ENCODE measurements around the gene EIF4E1B. TPM values are rescaled to one million over a fixed set of nuclear protein-coding genes. Genes with fewer than 3 reads are reported as not detected.
A peak's percentile ranks its signal among the peaks of the same experiment; 100 is the strongest.

The EIF4E1B gene
- total RNA-seq, 1 donor from 2014 or later, result not detected

GRCh38 chr5:176642675-176643490 lies 12.4 kb downstream of the EIF4E1B start:
- Mint-ChIP-seq H3K27me3 (peaks cover 22% of the 10 kb centered on the region), H3K9me3 (no peaks in the 10 kb centered on the region), H3K4me1 (ENCODE audit: unreplicated experiment) (peaks cover 5% of the 10 kb centered on the region), H3K27ac (no peak overlapping the region), H3K36me3 (no peaks in the 10 kb centered on the region), H3K4me3 (no peak overlapping the region)
- TF ChIP-seq, protein P1, sequence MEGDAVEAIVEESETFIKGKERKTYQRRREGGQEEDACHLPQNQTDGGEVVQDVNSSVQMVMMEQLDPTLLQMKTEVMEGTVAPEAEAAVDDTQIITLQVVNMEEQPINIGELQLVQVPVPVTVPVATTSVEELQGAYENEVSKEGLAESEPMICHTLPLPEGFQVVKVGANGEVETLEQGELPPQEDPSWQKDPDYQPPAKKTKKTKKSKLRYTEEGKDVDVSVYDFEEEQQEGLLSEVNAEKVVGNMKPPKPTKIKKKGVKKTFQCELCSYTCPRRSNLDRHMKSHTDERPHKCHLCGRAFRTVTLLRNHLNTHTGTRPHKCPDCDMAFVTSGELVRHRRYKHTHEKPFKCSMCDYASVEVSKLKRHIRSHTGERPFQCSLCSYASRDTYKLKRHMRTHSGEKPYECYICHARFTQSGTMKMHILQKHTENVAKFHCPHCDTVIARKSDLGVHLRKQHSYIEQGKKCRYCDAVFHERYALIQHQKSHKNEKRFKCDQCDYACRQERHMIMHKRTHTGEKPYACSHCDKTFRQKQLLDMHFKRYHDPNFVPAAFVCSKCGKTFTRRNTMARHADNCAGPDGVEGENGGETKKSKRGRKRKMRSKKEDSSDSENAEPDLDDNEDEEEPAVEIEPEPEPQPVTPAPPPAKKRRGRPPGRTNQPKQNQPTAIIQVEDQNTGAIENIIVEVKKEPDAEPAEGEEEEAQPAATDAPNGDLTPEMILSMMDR (conservative IDR thresholded peaks at IDR 0.05), result no peak
- no peak for DNase-seq (ENCODE audit: extremely low spot score, unreplicated experiment)

- Mint-ChIP-seq H3K4me1 (ENCODE audit: unreplicated experiment) (peaks cover 9% of the 10 kb centered on the region), H3K9me3 (no peaks in the 10 kb centered on the region), H3K27ac (no peak overlapping the region), H3K27me3 (peaks cover 16% of the 10 kb centered on the region), H3K36me3 (no peaks in the 10 kb centered on the region), H3K4me3 (no peak overlapping the region)
- TF ChIP-seq, protein P1 (conservative IDR thresholded peaks at IDR 0.05), result no peak
- no peak for DNase-seq (ENCODE audit: extremely low spot score, unreplicated experiment)
Observed at GRCh38 chr5:176643491-176644219, 13.2 kb downstream of the EIF4E1B start.

DNA sequence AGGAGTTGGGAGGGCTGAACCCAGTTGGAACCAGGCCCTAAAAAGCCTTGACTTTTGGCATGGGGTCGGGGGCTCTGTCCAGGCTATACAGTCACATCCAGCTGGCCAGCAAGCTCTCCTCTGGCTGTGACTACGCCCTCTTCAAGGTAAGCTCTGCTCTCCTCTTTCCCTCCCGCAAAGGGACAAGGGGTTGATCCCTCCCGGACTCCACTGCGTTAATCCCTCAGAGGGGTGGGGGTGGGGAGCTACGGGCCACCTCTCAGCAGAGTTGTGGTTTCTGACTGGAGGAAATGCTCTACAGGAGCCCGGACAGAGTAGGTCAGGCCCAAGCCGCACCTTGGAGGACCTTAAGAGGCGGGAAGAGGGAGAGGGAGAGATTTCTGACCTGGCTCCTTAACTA lies 13.8 kb downstream of the EIF4E1B start:
- Mint-ChIP-seq H3K27me3 (peaks cover 11% of the 10 kb centered on the region), H3K9me3 (no peaks in the 10 kb centered on the region), H3K4me3 (no peak overlapping the region), H3K36me3 (no peaks in the 10 kb centered on the region), H3K4me1 (ENCODE audit: unreplicated experiment) (peaks cover 14% of the 10 kb centered on the region), H3K27ac (no peak overlapping the region)
- DNase-seq (ENCODE audit: extremely low spot score, unreplicated experiment), result no peak
- TF ChIP-seq, protein P1 (conservative IDR thresholded peaks at IDR 0.05), result no peak

GRCh38 chr5:176644878-176645670 lies 14.6 kb downstream of the EIF4E1B start:
- Mint-ChIP-seq H3K4me3 (peak overlapping the region; percentile 47), H3K27me3 (peaks cover 8% of the 10 kb centered on the region), H3K27ac (no peak overlapping the region), H3K36me3 (no peaks in the 10 kb centered on the region), H3K4me1 (ENCODE audit: unreplicated experiment) (peaks cover 17% of the 10 kb centered on the region), H3K9me3 (no peaks in the 10 kb centered on the region)
- DNase-seq (ENCODE audit: extremely low spot score, unreplicated experiment), result no peak
- TF ChIP-seq, protein P1 (conservative IDR thresholded peaks at IDR 0.05), result no peak

DNA sequence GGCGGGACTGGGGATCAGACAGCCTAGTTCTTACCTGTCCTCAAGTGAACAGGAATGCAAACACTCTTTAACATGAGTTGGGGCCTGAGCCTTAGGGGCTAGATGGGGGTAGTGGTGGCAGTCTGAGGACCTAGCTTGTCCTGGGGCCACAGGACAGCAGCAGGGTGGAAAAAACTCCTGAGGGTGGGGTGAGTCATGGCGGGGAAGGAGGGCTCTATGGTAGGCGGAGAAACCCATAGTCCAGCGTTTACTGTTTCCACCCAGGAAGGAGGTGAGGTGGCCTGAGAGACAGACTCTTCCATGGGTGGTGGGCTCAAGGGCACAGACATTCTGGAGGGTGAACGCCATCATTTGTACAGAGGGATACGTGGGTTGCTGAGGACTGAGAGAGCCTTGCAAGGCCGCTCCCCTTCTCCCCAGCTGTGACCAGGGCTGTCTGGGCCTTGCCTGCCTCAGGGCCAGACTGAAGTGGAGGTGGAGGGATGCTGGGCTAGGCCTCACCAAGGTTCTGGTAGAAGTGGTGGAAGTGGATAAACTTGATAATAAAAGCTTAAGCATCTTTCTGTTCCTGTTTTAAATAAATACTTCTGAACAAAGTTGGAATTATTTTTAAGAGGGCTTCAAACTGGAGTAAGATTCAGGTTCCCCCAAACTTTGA lies 15.7 kb downstream of the EIF4E1B start:
- DNase-seq (ENCODE audit: extremely low spot score, unreplicated experiment), result no peak
- Mint-ChIP-seq H3K27me3 (peaks cover 3% of the 10 kb centered on the region), H3K4me3 (peak overlapping the region; percentile 75), H3K36me3 (no peaks in the 10 kb centered on the region), H3K4me1 (ENCODE audit: unreplicated experiment) (peaks cover 26% of the 10 kb centered on the region), H3K27ac (peak overlapping the region; percentile 53), H3K9me3 (no peaks in the 10 kb centered on the region)
- TF ChIP-seq, protein P1 (conservative IDR thresholded peaks at IDR 0.05), result no peak
